Kasumi-1 (cell line): ENCODE results near the gene PLEKHG2.

Experiments
- DNase-seq, 2 experiments: peaks; one replicate each; lab custom pipeline; 2025; lab: John Stamatoyannopoulos, UW

PLEKHG2 gene

GRCh38 chr19:39385629-39386411 lies 26.6 kb upstream of the PLEKHG2 start:
- DNase-seq: no peak

DNA sequence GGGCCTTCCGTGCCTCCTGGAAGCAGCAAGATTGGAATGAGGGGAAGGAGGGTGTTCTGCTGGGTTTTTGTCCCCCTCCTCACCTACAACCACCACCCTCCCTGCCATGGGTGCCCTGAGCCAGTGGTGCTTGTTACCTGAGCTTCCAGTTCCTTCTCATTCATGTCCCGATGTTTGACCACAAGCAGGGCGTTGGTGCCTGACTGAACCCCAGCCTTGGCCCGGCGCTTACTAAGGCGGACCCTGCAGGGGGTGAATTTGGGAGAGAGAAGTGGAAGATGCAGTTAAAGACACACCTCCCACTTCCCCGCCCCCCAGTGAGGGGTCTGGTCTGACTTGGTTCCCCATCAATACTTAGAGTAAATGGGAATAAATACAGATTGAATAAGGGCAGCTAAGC lies 25.9 kb upstream of the PLEKHG2 start:
- DNase-seq: no peak

DNA sequence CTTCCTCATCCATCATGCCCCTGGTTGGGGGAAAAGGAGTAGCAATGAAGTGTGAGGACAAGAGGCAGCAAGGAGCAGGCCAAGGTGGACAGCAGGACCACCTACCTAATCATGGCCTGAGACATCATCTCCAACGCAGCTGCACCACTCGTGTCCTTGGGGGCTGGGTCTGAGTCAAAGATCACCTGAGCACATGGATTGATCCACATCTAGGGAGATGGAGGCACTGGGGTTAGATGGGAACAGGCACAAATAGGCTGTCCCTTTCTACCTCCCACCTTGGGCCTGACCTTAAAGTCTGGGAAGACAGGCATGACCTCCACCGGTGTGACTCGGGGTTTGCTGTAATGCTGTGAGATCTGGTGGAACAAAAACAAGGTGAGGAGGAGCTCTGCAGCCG lies 23.8 kb upstream of the PLEKHG2 start:
- DNase-seq: no peak

- no peak for DNase-seq
These were observed 22.6 kb upstream of the PLEKHG2 start for GRCh38 chr19:39389631-39390414.

- no peak for DNase-seq
These were observed 22.1 kb upstream of the PLEKHG2 start for GRCh38 chr19:39390451-39390750.

- DNase-seq: peak; percentile 100
These were observed 21.6 kb upstream of the PLEKHG2 start, which contains the start of the genes MED29 and PAF1 for GRCh38 chr19:39390751-39391437. MED29 (plus strand) TSS chr19:39391378; CDS start chr19:39391423, 45 bp downstream. PAF1 (minus strand) TSS chr19:39391106; CDS start chr19:39390864, 242 bp downstream.

- peak; percentile 94 to 96 for DNase-seq
These were observed 14.8 kb upstream of the PLEKHG2 start for GRCh38 chr19:39397360-39398296.

DNA sequence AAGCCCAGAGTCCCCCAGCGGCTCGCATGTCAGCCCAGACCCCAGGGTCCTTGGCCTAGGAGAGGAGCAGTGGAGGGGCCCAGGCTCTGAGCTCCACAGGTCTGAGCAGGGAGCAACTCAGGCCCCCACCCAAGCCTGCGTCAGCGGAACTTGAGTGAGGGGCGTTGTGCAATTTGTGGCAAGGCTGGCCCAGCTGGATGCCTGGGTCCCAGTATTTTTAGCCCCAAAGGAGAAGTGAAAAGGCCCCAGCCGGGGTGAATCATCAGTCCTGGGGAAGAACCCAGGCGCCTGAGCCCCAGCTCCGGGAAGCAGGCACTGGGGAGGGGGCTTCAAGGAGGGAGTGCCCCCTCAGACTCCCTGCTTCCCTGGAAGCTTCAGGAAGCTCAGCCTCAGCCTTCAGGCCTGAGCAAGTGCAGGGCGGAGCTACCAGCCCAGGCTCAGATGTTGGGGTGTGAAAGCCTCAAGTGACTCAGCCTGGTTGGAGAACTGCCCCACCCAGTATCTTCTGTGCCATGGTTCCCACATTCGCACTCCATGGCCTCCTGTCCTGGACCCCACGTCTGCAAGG lies 14.1 kb upstream of the PLEKHG2 start:
- DNase-seq: peak; percentile 63 to 86

DNA sequence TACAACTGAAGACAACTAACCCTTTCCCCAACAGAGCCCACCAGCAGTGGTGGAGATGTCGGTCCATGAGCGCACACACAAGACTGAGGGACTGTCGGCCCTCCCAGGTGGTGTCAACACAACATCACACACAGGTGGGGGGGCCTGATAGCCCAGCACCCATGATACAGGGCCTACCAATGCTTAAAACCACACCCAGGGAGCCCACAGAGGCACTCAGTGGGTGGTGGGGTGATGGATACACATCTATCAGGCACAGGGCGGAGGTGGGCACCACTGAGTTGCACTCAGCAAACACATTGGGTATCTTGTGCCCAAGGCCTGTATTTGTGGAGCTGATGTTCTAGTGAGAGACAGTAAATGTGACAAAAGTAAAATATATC lies 12.8 kb upstream of the PLEKHG2 start:
- no peak for DNase-seq

GRCh38 chr19:39400061-39400460 lies 12.4 kb upstream of the PLEKHG2 start:
- DNase-seq: no peak

GRCh38 chr19:39401070-39401548 lies 11.4 kb upstream of the PLEKHG2 start:
- no peak for DNase-seq

- no peak for DNase-seq
These were observed 10.7 kb upstream of the PLEKHG2 start for GRCh38 chr19:39401549-39402345.

DNA sequence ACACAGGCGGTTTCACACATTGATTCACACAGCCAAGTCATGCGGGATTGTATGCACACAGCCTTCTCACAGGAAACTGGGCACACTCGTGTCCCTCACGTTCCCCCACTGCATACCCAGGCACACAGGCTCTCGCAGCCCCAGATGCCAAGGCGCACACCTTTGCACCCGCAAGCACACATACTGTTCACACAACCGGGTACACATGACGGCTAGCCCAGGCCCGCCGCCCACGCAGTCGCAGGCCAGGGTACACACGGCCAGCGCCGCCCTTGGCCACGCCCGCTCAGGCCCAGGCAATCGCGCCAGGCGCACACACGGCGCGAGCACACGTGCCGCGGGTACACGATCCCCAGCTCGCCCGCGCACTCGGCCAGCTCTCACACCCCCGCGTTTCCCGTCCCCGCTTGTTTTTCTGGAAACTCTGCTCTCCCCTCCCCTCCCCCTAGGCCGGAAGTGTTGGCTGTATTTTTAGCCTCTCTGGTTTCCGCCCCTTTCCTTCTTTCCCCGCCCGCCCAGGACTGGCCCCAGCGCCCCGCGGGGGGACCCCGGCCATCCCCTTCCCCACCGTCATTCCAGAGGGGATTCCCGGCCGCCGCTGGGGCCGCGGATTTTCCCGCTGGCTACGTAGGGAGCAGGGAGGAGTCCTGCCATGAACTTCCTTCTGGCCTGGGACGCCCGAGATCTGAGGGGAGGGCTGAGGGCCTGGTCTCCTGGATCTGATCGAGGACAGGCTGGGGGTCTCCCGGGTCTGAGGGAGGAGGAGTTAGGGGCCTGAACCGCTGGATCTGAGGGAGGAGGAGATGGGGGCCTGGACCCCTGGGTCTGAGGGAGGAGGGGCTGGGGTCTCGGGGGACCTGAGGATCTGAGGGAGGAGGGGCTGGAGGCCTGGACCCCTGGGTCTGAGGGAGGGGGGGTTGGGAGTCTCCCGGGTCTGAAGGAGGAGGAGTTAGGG lies 9.8 kb upstream of the PLEKHG2 start:
- DNase-seq: peak; percentile 87 to 89

- DNase-seq: peak; percentile 81 to 87
These were observed 8.8 kb upstream of the PLEKHG2 start for GRCh38 chr19:39403331-39404312.

- DNase-seq: no peak
These were observed 7.1 kb upstream of the PLEKHG2 start for GRCh38 chr19:39405261-39405957.

- DNase-seq: peak; percentile 73 to 79
These were observed 6.4 kb upstream of the PLEKHG2 start for GRCh38 chr19:39405958-39406655.
